A549 (cell line): ENCODE data around the gene THADA. TPM values are rescaled to one million over a fixed set of nuclear protein-coding genes. Genes with fewer than 3 reads are reported as not detected.

ENCODE experiments used
- ATAC-seq, 2 experiments: fragments of 200-7000 bp in 1 of 2; fragments of >200 bp in 1 of 2; cut with Nextera tagmentation in 1 of 2; cut with Tn5 transposase in 1 of 2; 3 replicates each; pipeline versions ENCODE4 v1.8.0 to v1.9.1; 2018 to 2020; ENCODE audit warnings: mild to moderate bottlenecking in 1 of 2, moderate library complexity in 1 of 2
- CTCF ChIA-PET: fragments of 300-600 bp; sonication (Branson Sonifier 250); formaldehyde crosslinking; extraction: SDS; loops from one replicate; lab custom pipeline; 2021; ENCODE audit warnings: antibody characterized with exemption, inconsistent platforms; lab: Yijun Ruan, JAX
- POLR2A ChIA-PET: fragments of 350-600 bp; formaldehyde crosslinking; extraction: SDS; loops from one replicate; lab custom pipeline; 2021; ENCODE audit warnings: antibody characterized with exemption, inconsistent platforms; lab: Yijun Ruan, JAX
- DNase-seq, 2 experiments: peaks; one replicate each; pipeline versions ENCODE4 v3.0.0 to v3.0.0-alpha.2; 2011 to 2016; ENCODE audit warnings: low read depth in 1 of 2, low spot score in 1 of 2
- FAIRE-seq: peaks from 2 replicates; lab custom pipeline; 2011; peaks lifted over from hg19 to GRCh38; lab: Jason Lieb, UNC
- H3K27ac ChIP-seq, 2 experiments: fragments of >200 bp; sonication (Bioruptor Twin); formaldehyde crosslinking; 3 replicates each; pipeline ENCODE4 v1.5.1; 2016 to 2017
- H3K4me1 ChIP-seq: fragments of >200 bp; sonication (Bioruptor Twin); formaldehyde crosslinking; 3 replicates; pipeline ENCODE4 v1.6.1; 2016
- H3K4me2 ChIP-seq: fragments of >200 bp; sonication (Bioruptor Twin); formaldehyde crosslinking; 3 replicates; pipeline ENCODE4 v1.6.1; 2016
- H3K4me3 ChIP-seq: fragments of >200 bp; sonication (Bioruptor Twin); formaldehyde crosslinking; 3 replicates; pipeline ENCODE4 v1.5.1; 2016
- H3K9me3 ChIP-seq: fragments of >200 bp; sonication (Bioruptor Twin); formaldehyde crosslinking; 3 replicates; pipeline ENCODE4 v1.6.1; 2016
- CHD2 ChIP-seq: fragments of 150-350 bp; IDR thresholded peaks from 2 replicates; pipeline ENCODE4 v1.6.1; 2014; ENCODE audit warnings: low read length; ENCODE audit not compliant: partially characterized antibody
- FOXS1 ChIP-seq: fragments of 250-450 bp; sonication (Bioruptor Pico); IDR thresholded peaks from 2 replicates; pipeline ENCODE4 v1.5.0; 2020; ENCODE audit warnings: mild to moderate bottlenecking, moderate library complexity
- HDAC2 ChIP-seq: fragments of 200-600 bp; sonication (generic); IDR thresholded peaks from 2 replicates; pipeline ENCODE4 v1.6.1; 2016
- HEYL ChIP-seq: fragments of 250-450 bp; sonication (Bioruptor Pico); IDR thresholded peaks from 2 replicates; pipeline ENCODE4 v1.8.0; 2021; ENCODE audit warnings: mild to moderate bottlenecking, moderate library complexity
- HOXB13 ChIP-seq: fragments of 250-450 bp; sonication (Bioruptor Pico); IDR thresholded peaks from 2 replicates; pipeline ENCODE4 v1.5.0; 2020; ENCODE audit warnings: low read depth, mild to moderate bottlenecking, moderate library complexity
- JUN ChIP-seq, 2 experiments: fragments of >200 bp; sonication (Bioruptor Twin); formaldehyde crosslinking; IDR thresholded peaks; 2 replicates in 1 of 2; 3 replicates in 1 of 2; pipeline ENCODE4 v1.6.1; 2016 to 2017
- MAFK ChIP-seq: fragments of 450-650 bp; IDR thresholded peaks from 2 replicates; pipeline ENCODE4 v1.6.1; 2014; ENCODE audit not compliant: partially characterized antibody
- MAZ ChIP-seq: fragments of 150-350 bp; IDR thresholded peaks from 2 replicates; pipeline ENCODE4 v1.6.1; 2014; ENCODE audit warnings: antibody characterized with exemption, low read depth, low read length, borderline replicate concordance
- POLR2A ChIP-seq: IDR thresholded peaks from 2 replicates; pipeline ENCODE4 v1.6.1; 2012; ENCODE audit warnings: mild to moderate bottlenecking, low read length
- RAD21 ChIP-seq, 2 experiments: fragments of >200 bp in 1 of 2; sonication (Bioruptor Twin) in 1 of 2; formaldehyde crosslinking in 1 of 2; IDR thresholded peaks in 1 of 2; conservative IDR thresholded peaks in 1 of 2; 2 replicates in 1 of 2; 3 replicates in 1 of 2; pipeline ENCODE4 v1.6.1; 2012 to 2018; ENCODE audit warnings: inconsistent platforms in 1 of 2
- RFX5 ChIP-seq: fragments of 450-650 bp; IDR thresholded peaks from 2 replicates; pipeline ENCODE4 v1.7.1; 2014; ENCODE audit warnings: antibody characterized with exemption, mild to moderate bottlenecking, moderate library complexity
- RNF2 ChIP-seq: fragments of 200-600 bp; sonication (generic); IDR thresholded peaks from 2 replicates; pipeline ENCODE4 v1.6.1; 2016; ENCODE audit warnings: low read depth, mild to moderate bottlenecking, antibody characterized with exemption, moderate library complexity, borderline replicate concordance
- TFCP2L1 ChIP-seq: fragments of 250-450 bp; sonication (Bioruptor Pico); IDR thresholded peaks from 2 replicates; pipeline ENCODE4 v1.5.0; 2021; ENCODE audit warnings: mild to moderate bottlenecking
- TP53 ChIP-seq: fragments of 250-450 bp; sonication (Bioruptor Pico); IDR thresholded peaks from 2 replicates; pipeline ENCODE4 v1.5.0; 2021; ENCODE audit warnings: mild to moderate bottlenecking, moderate library complexity
- WGBS: methylation state at CpG from one replicate; pipeline ENCODE4 v1.1.6; 2017; ENCODE audit errors: missing lambda C conversion rate; 5-methylcytosine and 5-hydroxymethylcytosine counted together
- polyA plus RNA-seq, 4 experiments: library from polyadenylated mRNA; depleted of rRNA in 3 of 4; stranded (reverse); fragments of >200 nt; fragmentation: RNase III in 1 of 4; extraction: RNeasy Plus Mini Kit Qiagen cat#74134 plus additional on column Dnase treatment in 1 of 4; gene quantifications; 2 replicates in 3 of 4; 3 replicates in 1 of 4; pipeline ENCODE4 v1.2.3, GENCODE V29; 2011 to 2017
- TF ChIP-seq, protein P1 (sequence below): IDR thresholded peaks from 2 replicates; pipeline ENCODE4 v1.6.1; 2012
- TF ChIP-seq, protein P2 (sequence below): fragments of >200 bp; sonication (Bioruptor Twin); formaldehyde crosslinking; IDR thresholded peaks from 3 replicates; pipeline ENCODE4 v1.6.1; 2016
- TF ChIP-seq, protein P3 (sequence below): IDR thresholded peaks from 2 replicates; pipeline ENCODE4 v1.6.1; 2012; ENCODE audit warnings: low read depth, borderline replicate concordance
- TF ChIP-seq, protein P4 (sequence below): fragments of 450-650 bp; IDR thresholded peaks from 2 replicates; pipeline ENCODE4 v1.6.1; 2014; ENCODE audit warnings: antibody characterized with exemption
- TF ChIP-seq, protein P5 (sequence below): fragments of 250-450 bp; sonication (Bioruptor Pico); IDR thresholded peaks from 2 replicates; pipeline ENCODE4 v1.5.0; 2020; ENCODE audit warnings: low read depth, mild to moderate bottlenecking, moderate library complexity
- TF ChIP-seq, protein P6 (sequence below): IDR thresholded peaks from 2 replicates; pipeline ENCODE4 v1.6.1; 2012
- TF ChIP-seq, protein P7 (sequence below): fragments of 250-450 bp; sonication (Bioruptor Pico); IDR thresholded peaks from 2 replicates; pipeline ENCODE4 v1.5.0; 2021; ENCODE audit warnings: mild to moderate bottlenecking, moderate library complexity, borderline replicate concordance

THADA gene
- polyA plus RNA-seq, 2 of the 4 experiments (the other 2 are of a cell fraction) = 21.8 to 37.9 TPM

DNA sequence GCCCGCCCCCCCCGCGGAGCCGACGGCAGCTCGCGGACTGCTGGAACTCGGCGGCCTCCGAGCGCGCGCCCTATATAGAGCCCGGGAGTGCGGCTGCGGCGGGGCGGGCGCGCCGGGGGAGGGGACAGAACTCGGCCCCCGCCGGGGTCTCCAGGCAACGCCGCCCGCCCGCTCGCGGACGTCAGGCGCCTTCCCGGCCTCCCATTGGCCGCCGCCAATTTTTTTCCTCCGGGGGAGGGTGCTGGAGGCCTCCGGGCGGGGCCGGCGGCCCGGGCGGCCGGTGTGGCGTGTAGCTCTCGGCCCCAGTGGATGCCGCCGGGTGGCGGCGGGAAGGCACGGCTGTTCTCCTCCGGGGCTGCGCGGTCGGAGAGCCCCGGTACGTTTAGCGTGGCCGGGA is 369.3 kb downstream of the THADA start, which contains the start of gene ZFP36L2:
Gene ZFP36L2 (minus strand): TSS at position 49 of the 397 bp plus-strand sequence. CDS start 291 bp downstream, outside the sequence.
- H3K4me3 ChIP-seq = peak within 1 kb of the TSS; percentile 86
- FAIRE-seq = no peak
- peak; percentile 96 to 97 for DNase-seq
- H3K27ac ChIP-seq = peak within 1 kb of the TSS; percentile 89 to 98
- ChIA-PET CTCF (interaction anchor here (0.8 to 7.7 kb wide), 35 partner anchors 11 to 417 kb away, joined by 3 to 253 read pairs (median 4); no protein-coding TSS in a partner anchor), POLR2A (interaction anchor here (0.5 to 2.3 kb wide), 45 partner anchors 8 to 749 kb away, joined by 3 to 24 read pairs (median 5); partner anchors contain the start of gene THADA)
- no peaks in the 10 kb centered on the region for H3K9me3 ChIP-seq
- ATAC-seq = peak; percentile 58 to 78
- TF ChIP-seq, protein P1, sequence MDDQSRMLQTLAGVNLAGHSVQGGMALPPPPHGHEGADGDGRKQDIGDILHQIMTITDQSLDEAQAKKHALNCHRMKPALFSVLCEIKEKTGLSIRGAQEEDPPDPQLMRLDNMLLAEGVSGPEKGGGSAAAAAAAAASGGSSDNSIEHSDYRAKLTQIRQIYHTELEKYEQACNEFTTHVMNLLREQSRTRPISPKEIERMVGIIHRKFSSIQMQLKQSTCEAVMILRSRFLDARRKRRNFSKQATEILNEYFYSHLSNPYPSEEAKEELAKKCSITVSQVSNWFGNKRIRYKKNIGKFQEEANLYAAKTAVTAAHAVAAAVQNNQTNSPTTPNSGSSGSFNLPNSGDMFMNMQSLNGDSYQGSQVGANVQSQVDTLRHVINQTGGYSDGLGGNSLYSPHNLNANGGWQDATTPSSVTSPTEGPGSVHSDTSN = 0 out of 2 replicates have a peak, but pooled peaks have one; percentile 24
- TF ChIP-seq, protein P2, sequence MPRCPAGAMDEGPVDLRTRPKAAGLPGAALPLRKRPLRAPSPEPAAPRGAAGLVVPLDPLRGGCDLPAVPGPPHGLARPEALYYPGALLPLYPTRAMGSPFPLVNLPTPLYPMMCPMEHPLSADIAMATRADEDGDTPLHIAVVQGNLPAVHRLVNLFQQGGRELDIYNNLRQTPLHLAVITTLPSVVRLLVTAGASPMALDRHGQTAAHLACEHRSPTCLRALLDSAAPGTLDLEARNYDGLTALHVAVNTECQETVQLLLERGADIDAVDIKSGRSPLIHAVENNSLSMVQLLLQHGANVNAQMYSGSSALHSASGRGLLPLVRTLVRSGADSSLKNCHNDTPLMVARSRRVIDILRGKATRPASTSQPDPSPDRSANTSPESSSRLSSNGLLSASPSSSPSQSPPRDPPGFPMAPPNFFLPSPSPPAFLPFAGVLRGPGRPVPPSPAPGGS = peak; percentile 95
- TF ChIP-seq HEYL (CRISPR knock-in tag) (no peak), CHD2 (peak; percentile 16), POLR2A (peak; percentile 84), RNF2 (no peak), JUN (IDR thresholded peaks at IDR 0.05) (peak; percentile 81 to 96), FOXS1 (CRISPR knock-in tag) (no peak), MAZ (peak; percentile 14; the same call in 1 of the 2 replicates), TFCP2L1 (CRISPR knock-in tag) (no peak), RFX5 (peak; percentile 68)
- TF ChIP-seq, protein P3, sequence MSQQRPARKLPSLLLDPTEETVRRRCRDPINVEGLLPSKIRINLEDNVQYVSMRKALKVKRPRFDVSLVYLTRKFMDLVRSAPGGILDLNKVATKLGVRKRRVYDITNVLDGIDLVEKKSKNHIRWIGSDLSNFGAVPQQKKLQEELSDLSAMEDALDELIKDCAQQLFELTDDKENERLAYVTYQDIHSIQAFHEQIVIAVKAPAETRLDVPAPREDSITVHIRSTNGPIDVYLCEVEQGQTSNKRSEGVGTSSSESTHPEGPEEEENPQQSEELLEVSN = no peak
- TF ChIP-seq, all 56 proteins: peak for 7
- no CpG with 5 or more reads among the region's 58 CpGs for WGBS
- peaks cover 40% of the 10 kb centered on the region for H3K4me1 ChIP-seq
- H3K4me2 ChIP-seq = peak within 1 kb of the TSS; percentile 96

DNA sequence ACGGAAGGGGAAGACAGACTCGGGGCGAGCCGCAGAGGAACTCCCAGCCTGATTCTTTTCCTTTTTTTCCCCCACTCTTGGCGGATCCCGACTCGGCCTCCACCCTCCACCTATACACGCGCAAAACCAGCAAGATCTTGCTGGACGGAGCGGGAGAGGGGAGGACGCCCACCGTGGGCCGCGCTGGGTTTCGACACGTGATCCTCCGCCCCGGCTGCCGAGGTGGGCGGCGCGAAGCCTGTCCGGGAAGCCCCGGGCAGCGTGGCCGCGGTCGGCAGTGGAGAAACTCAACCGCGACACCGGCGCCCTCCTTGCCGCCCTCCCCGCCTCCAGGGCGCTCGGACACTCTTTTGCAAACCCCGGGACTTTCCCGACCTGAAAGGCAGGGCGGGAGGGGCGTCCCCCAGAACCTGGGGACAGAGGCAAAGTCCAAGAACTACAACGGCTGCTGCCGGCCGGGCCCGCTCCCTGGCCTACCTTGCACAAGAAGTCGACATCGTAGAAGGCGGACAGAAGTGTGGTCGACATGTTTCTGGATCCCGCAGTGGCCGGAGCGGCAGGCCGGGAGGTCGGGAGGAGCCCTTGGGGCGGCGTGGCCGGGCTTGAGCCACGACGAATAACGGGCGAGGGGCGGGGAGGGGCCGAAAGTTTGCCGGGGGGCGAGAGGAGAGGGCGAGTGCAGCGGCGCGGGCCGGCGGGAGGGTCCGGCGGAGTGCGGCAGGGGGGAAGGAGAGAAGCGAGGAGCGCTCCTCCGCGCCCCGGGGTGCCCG is 369.9 kb downstream of the THADA start:
- POLR2A ChIA-PET = interaction anchor here (0.5 to 2.3 kb wide), 44 partner anchors 8 to 748 kb away, joined by 3 to 24 read pairs (median 5); partner anchors contain the start of gene THADA
- FAIRE-seq = no peak
- TF ChIP-seq RAD21 (conservative IDR thresholded peaks at IDR 0.05 in 1 of 2, IDR thresholded peaks at IDR 0.05 in 1 of 2) (peak in 1 of 2 experiments; percentile 32; a peak in 1 of 5 replicates), TFCP2L1 (CRISPR knock-in tag) (peak; percentile 60; the same call in 1 of the 2 replicates), TP53 (CRISPR knock-in tag) (peak; percentile 53; the same call in 1 of the 2 replicates), RNF2 (peak; percentile 89; the same call in 1 of the 2 replicates), HDAC2 (no peak; the same call in 1 of the 2 replicates), MAFK (no peak), POLR2A (peak; percentile 84), HOXB13 (no peak)
- TF ChIP-seq, protein P1 = 0 out of 2 replicates have a peak, but pooled peaks have one; percentile 46
- TF ChIP-seq, protein P3 = peak; percentile 84
- TF ChIP-seq, protein P4, sequence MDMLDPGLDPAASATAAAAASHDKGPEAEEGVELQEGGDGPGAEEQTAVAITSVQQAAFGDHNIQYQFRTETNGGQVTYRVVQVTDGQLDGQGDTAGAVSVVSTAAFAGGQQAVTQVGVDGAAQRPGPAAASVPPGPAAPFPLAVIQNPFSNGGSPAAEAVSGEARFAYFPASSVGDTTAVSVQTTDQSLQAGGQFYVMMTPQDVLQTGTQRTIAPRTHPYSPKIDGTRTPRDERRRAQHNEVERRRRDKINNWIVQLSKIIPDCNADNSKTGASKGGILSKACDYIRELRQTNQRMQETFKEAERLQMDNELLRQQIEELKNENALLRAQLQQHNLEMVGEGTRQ = peak; percentile 80
- TF ChIP-seq, protein P5, sequence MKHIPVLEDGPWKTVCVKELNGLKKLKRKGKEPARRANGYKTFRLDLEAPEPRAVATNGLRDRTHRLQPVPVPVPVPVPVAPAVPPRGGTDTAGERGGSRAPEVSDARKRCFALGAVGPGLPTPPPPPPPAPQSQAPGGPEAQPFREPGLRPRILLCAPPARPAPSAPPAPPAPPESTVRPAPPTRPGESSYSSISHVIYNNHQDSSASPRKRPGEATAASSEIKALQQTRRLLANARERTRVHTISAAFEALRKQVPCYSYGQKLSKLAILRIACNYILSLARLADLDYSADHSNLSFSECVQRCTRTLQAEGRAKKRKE = no peak
- TF ChIP-seq, protein P2 = no peak
- TF ChIP-seq, protein P6, sequence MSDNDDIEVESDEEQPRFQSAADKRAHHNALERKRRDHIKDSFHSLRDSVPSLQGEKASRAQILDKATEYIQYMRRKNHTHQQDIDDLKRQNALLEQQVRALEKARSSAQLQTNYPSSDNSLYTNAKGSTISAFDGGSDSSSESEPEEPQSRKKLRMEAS = peak; percentile 88
- TF ChIP-seq, protein P7, sequence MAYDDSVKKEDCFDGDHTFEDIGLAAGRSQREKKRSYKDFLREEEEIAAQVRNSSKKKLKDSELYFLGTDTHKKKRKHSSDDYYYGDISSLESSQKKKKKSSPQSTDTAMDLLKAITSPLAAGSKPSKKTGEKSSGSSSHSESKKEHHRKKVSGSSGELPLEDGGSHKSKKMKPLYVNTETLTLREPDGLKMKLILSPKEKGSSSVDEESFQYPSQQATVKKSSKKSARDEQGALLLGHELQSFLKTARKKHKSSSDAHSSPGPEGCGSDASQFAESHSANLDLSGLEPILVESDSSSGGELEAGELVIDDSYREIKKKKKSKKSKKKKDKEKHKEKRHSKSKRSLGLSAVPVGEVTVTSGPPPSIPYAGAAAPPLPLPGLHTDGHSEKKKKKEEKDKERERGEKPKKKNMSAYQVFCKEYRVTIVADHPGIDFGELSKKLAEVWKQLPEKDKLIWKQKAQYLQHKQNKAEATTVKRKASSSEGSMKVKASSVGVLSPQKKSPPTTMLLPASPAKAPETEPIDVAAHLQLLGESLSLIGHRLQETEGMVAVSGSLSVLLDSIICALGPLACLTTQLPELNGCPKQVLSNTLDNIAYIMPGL (CRISPR knock-in tag) = no peak

More for the DNA sequence above, 369.9 kb downstream of the THADA start:
- CTCF ChIA-PET = interaction anchor here (0.7 to 11.1 kb wide), 27 partner anchors 10 to 406 kb away, joined by 3 to 253 read pairs (median 9); no protein-coding TSS in a partner anchor
- Histone ChIP-seq H3K4me2 (peak overlapping the region; percentile 96), H3K27ac (peak overlapping the region; percentile 89 to 98), H3K4me3 (peak overlapping the region; percentile 86), H3K4me1 (peaks cover 46% of the 10 kb centered on the region), H3K9me3 (no peaks in the 10 kb centered on the region)
- 0% methylated on average over 55 of the region's 80 CpGs for WGBS
- peak; percentile 65 to 84 for DNase-seq
- ATAC-seq = peak; percentile 9 to 17
